ENCODE data around the gene SCYL1.

Gene SCYL1

GRCh38 chr11:65571420-65571819, 46.5 kb downstream of the SCYL1 start:
- H3K4me1 ChIP-seq (ENCODE audit: control insufficient read depth, insufficient read depth, low read length, poor library complexity, severe bottlenecking), result peaks cover 72% of the 10 kb centered on the region

GRCh38 chr11:65571940-65572339, 47.1 kb downstream of the SCYL1 start:
- Histone ChIP-seq H3K9me3 (ENCODE audit: control insufficient read depth, low read length) (no peaks in the 10 kb centered on the region), H3K4me3 (ENCODE audit: insufficient read depth, low read depth, low read length, poor library complexity, severe bottlenecking) (peak overlapping the region; percentile 36), H3K4me1 (ENCODE audit: control insufficient read depth, insufficient read depth, low read length, poor library complexity, severe bottlenecking) (peaks cover 72% of the 10 kb centered on the region), H3K36me3 (ENCODE audit: control insufficient read depth, insufficient read depth, low read length) (no peaks in the 10 kb centered on the region), H3K27ac (ENCODE audit: insufficient read depth, low read length, poor library complexity, severe bottlenecking) (peak overlapping the region; percentile 98), H3K27me3 (replicated peaks; ENCODE audit: control insufficient read depth, insufficient read depth, low read length, poor library complexity, severe bottlenecking) (no peaks in the 10 kb centered on the region)
- no peak for DNase-seq

More at GRCh38 chr11:65571420-65571819, 46.5 kb downstream of the SCYL1 start:
- Histone ChIP-seq H3K27ac (ENCODE audit: insufficient read depth, low read length, poor library complexity, severe bottlenecking) (peak overlapping the region; percentile 98), H3K4me3 (ENCODE audit: insufficient read depth, low read depth, low read length, poor library complexity, severe bottlenecking) (peak overlapping the region; percentile 95), H3K36me3 (ENCODE audit: control insufficient read depth, insufficient read depth, low read length) (no peaks in the 10 kb centered on the region), H3K9me3 (ENCODE audit: control insufficient read depth, low read length) (no peaks in the 10 kb centered on the region), H3K27me3 (replicated peaks; ENCODE audit: control insufficient read depth, insufficient read depth, low read length, poor library complexity, severe bottlenecking) (no peaks in the 10 kb centered on the region)
- no peak for DNase-seq

- H3K4me3 ChIP-seq (ENCODE audit: insufficient read depth, low read depth, low read length, poor library complexity, severe bottlenecking), result peak within 1 kb of the TSS; percentile 95
- H3K36me3 ChIP-seq (ENCODE audit: control insufficient read depth, insufficient read depth, low read length), result no peaks in the 10 kb centered on the region
- H3K9me3 ChIP-seq (ENCODE audit: control insufficient read depth, low read length), result no peaks in the 10 kb centered on the region
- peak; percentile 79 to 81 (median 81) for DNase-seq
- peak within 1 kb of the TSS; percentile 98 for H3K27ac ChIP-seq (ENCODE audit: insufficient read depth, low read length, poor library complexity, severe bottlenecking)
- no peaks in the 10 kb centered on the region for H3K27me3 ChIP-seq (replicated peaks; ENCODE audit: control insufficient read depth, insufficient read depth, low read length, poor library complexity, severe bottlenecking)
- peaks cover 76% of the 10 kb centered on the region for H3K4me1 ChIP-seq (ENCODE audit: control insufficient read depth, insufficient read depth, low read length, poor library complexity, severe bottlenecking)
Measured at GRCh38 chr11:65572356-65573051, 47.6 kb downstream of the SCYL1 start, which contains the start of gene FAM89B. Gene FAM89B, plus strand, starts transcription at chr11:65572538. Its CDS starts 132 bp downstream, at chr11:65572670.

- Histone ChIP-seq H3K27me3 (replicated peaks; ENCODE audit: control insufficient read depth, insufficient read depth, low read length, poor library complexity, severe bottlenecking) (no peaks in the 10 kb centered on the region), H3K4me3 (ENCODE audit: insufficient read depth, low read depth, low read length, poor library complexity, severe bottlenecking) (peak overlapping the region; percentile 64), H3K9me3 (ENCODE audit: control insufficient read depth, low read length) (no peaks in the 10 kb centered on the region), H3K27ac (ENCODE audit: insufficient read depth, low read length, poor library complexity, severe bottlenecking) (peak overlapping the region; percentile 98), H3K36me3 (ENCODE audit: control insufficient read depth, insufficient read depth, low read length) (no peaks in the 10 kb centered on the region), H3K4me1 (ENCODE audit: control insufficient read depth, insufficient read depth, low read length, poor library complexity, severe bottlenecking) (peaks cover 75% of the 10 kb centered on the region)
- DNase-seq, result no peak
Measured at GRCh38 chr11:65573391-65574079, 48.7 kb downstream of the SCYL1 start.

GRCh38 chr11:65574109-65574810, 49.4 kb downstream of the SCYL1 start:
- H3K27ac ChIP-seq (ENCODE audit: insufficient read depth, low read length, poor library complexity, severe bottlenecking), result peak overlapping the region; percentile 98
- no peaks in the 10 kb centered on the region for H3K27me3 ChIP-seq (replicated peaks; ENCODE audit: control insufficient read depth, insufficient read depth, low read length, poor library complexity, severe bottlenecking)
- H3K36me3 ChIP-seq (ENCODE audit: control insufficient read depth, insufficient read depth, low read length), result peaks cover 2% of the 10 kb centered on the region
- no peaks in the 10 kb centered on the region for H3K9me3 ChIP-seq (ENCODE audit: control insufficient read depth, low read length)
- H3K4me1 ChIP-seq (ENCODE audit: control insufficient read depth, insufficient read depth, low read length, poor library complexity, severe bottlenecking), result peaks cover 67% of the 10 kb centered on the region
- H3K4me3 ChIP-seq (ENCODE audit: insufficient read depth, low read depth, low read length, poor library complexity, severe bottlenecking), result peak overlapping the region; percentile 64
- DNase-seq, result peak; percentile 85 to 92 (median 88)

GRCh38 chr11:65574811-65575567, 50.1 kb downstream of the SCYL1 start:
- Histone ChIP-seq H3K4me1 (ENCODE audit: control insufficient read depth, insufficient read depth, low read length, poor library complexity, severe bottlenecking) (peaks cover 62% of the 10 kb centered on the region), H3K36me3 (ENCODE audit: control insufficient read depth, insufficient read depth, low read length) (peaks cover 9% of the 10 kb centered on the region), H3K27me3 (replicated peaks; ENCODE audit: control insufficient read depth, insufficient read depth, low read length, poor library complexity, severe bottlenecking) (no peaks in the 10 kb centered on the region), H3K27ac (ENCODE audit: insufficient read depth, low read length, poor library complexity, severe bottlenecking) (peak overlapping the region; percentile 98), H3K9me3 (ENCODE audit: control insufficient read depth, low read length) (no peaks in the 10 kb centered on the region), H3K4me3 (ENCODE audit: insufficient read depth, low read depth, low read length, poor library complexity, severe bottlenecking) (peak overlapping the region; percentile 55)
- DNase-seq, result no peak

- no peaks in the 10 kb centered on the region for H3K27me3 ChIP-seq (replicated peaks; ENCODE audit: control insufficient read depth, insufficient read depth, low read length, poor library complexity, severe bottlenecking)
- peaks cover 60% of the 10 kb centered on the region for H3K4me1 ChIP-seq (ENCODE audit: control insufficient read depth, insufficient read depth, low read length, poor library complexity, severe bottlenecking)
- H3K27ac ChIP-seq (ENCODE audit: insufficient read depth, low read length, poor library complexity, severe bottlenecking), result peak within 1 kb of the TSS; percentile 98
- DNase-seq, result peak; percentile 69 to 80 (median 76)
- no peaks in the 10 kb centered on the region for H3K9me3 ChIP-seq (ENCODE audit: control insufficient read depth, low read length)
- H3K36me3 ChIP-seq (ENCODE audit: control insufficient read depth, insufficient read depth, low read length), result peaks cover 17% of the 10 kb centered on the region
- H3K4me3 ChIP-seq (ENCODE audit: insufficient read depth, low read depth, low read length, poor library complexity, severe bottlenecking), result peak within 1 kb of the TSS; percentile 59
Measured at GRCh38 chr11:65575568-65576231, 50.8 kb downstream of the SCYL1 start, which contains the start of gene EHBP1L1. Gene EHBP1L1, plus strand, starts transcription at chr11:65576053. Its CDS starts 250 bp downstream, at chr11:65576303.

- peak overlapping the region; percentile 59 for H3K4me3 ChIP-seq (ENCODE audit: insufficient read depth, low read depth, low read length, poor library complexity, severe bottlenecking)
- peaks cover 23% of the 10 kb centered on the region for H3K36me3 ChIP-seq (ENCODE audit: control insufficient read depth, insufficient read depth, low read length)
- peak overlapping the region; percentile 98 for H3K27ac ChIP-seq (ENCODE audit: insufficient read depth, low read length, poor library complexity, severe bottlenecking)
- peaks cover 54% of the 10 kb centered on the region for H3K4me1 ChIP-seq (ENCODE audit: control insufficient read depth, insufficient read depth, low read length, poor library complexity, severe bottlenecking)
- H3K27me3 ChIP-seq (replicated peaks; ENCODE audit: control insufficient read depth, insufficient read depth, low read length, poor library complexity, severe bottlenecking), result no peaks in the 10 kb centered on the region
- no peaks in the 10 kb centered on the region for H3K9me3 ChIP-seq (ENCODE audit: control insufficient read depth, low read length)
- DNase-seq, result no peak
Measured at GRCh38 chr11:65576232-65576866, 51.5 kb downstream of the SCYL1 start.

Data from effector memory CD4-positive, alpha-beta T cell (primary cell).